ENCODE measurements around the gene CD8B2.
"Not testable (repeated sequence)": the region's sequence is repeated elsewhere in the genome, so short reads cannot be mapped to it uniquely, and the experiment has no call there.

- not testable (repeated sequence) for TF ChIP-seq EZH2 (IDR thresholded peaks at IDR 0.05; ENCODE audit: low read depth, unreplicated experiment); CTCF (conservative IDR thresholded peaks at IDR 0.05; ENCODE audit: low read depth in 2 of 2); JUNB (IDR thresholded peaks at IDR 0.05; ENCODE audit: unreplicated experiment); REST (IDR thresholded peaks at IDR 0.05; ENCODE audit: unreplicated experiment); EZH2phosphoT487 (IDR thresholded peaks at IDR 0.05; ENCODE audit: unreplicated experiment); POLR2AphosphoS5 (IDR thresholded peaks at IDR 0.05; ENCODE audit: low read depth); ZNF331 (CRISPR knock-in tag; IDR thresholded peaks at IDR 0.05; ENCODE audit: low read depth); ZNF462 (CRISPR knock-in tag; IDR thresholded peaks at IDR 0.05); CREB1 (CRISPR knock-in tag; IDR thresholded peaks at IDR 0.05; ENCODE audit: low read depth); ETS1 (IDR thresholded peaks at IDR 0.05); NANOG (IDR thresholded peaks at IDR 0.05; ENCODE audit: borderline replicate concordance); STAT1 (IDR thresholded peaks at IDR 0.05; ENCODE audit: unreplicated experiment); ZNF114 (CRISPR knock-in tag; IDR thresholded peaks at IDR 0.05)
Measured at GRCh38 chr2:106508660-106509373, 21.7 kb downstream of the CD8B2 start.

Data from GM23338 (cell line).